ENCODE results near the gene RASGRP4. TPM values are rescaled to one million over a fixed set of nuclear protein-coding genes. Genes with fewer than 3 reads are reported as not detected.
"Not testable (repeated sequence)": the region's sequence is repeated elsewhere in the genome, so short reads cannot be mapped to it uniquely, and the experiment has no call there.

Gene RASGRP4, protein sequence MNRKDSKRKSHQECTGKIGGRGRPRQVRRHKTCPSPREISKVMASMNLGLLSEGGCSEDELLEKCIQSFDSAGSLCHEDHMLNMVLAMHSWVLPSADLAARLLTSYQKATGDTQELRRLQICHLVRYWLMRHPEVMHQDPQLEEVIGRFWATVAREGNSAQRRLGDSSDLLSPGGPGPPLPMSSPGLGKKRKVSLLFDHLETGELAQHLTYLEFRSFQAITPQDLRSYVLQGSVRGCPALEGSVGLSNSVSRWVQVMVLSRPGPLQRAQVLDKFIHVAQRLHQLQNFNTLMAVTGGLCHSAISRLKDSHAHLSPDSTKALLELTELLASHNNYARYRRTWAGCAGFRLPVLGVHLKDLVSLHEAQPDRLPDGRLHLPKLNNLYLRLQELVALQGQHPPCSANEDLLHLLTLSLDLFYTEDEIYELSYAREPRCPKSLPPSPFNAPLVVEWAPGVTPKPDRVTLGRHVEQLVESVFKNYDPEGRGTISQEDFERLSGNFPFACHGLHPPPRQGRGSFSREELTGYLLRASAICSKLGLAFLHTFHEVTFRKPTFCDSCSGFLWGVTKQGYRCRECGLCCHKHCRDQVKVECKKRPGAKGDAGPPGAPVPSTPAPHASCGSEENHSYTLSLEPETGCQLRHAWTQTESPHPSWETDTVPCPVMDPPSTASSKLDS
- polyA plus RNA-seq (2012; ENCODE audit: low read depth, missing spikeins) = 4.2 TPM

- FAIRE-seq (no peak), DNase-seq (ENCODE audit: insufficient read length, low spot score) (peak; percentile 70)
- TF ChIP-seq TAF1 (IDR thresholded peaks at IDR 0.05; ENCODE audit: low read depth, low read length) (no peak), POLR2AphosphoS5 (IDR thresholded peaks at IDR 0.05; ENCODE audit: low read depth, low read length) (no peak), POLR2A (IDR thresholded peaks at IDR 0.05; ENCODE audit: low read depth, low read length) (no peak), POU2F2 (IDR thresholded peaks at IDR 0.05; ENCODE audit: low read depth, low read length) (no peak), SPI1 (IDR thresholded peaks at IDR 0.05; ENCODE audit: low read depth, low read length) (peak; percentile 78), PAX5 (IDR thresholded peaks at IDR 0.05; ENCODE audit: insufficient read depth, low read length, severe bottlenecking) (no peak)
Observed at GRCh38 chr19:38425810-38426466, at the start of gene RASGRP4. RASGRP4 (minus strand) TSS chr19:38426219; CDS start chr19:38426091, 128 bp downstream.

DNA sequence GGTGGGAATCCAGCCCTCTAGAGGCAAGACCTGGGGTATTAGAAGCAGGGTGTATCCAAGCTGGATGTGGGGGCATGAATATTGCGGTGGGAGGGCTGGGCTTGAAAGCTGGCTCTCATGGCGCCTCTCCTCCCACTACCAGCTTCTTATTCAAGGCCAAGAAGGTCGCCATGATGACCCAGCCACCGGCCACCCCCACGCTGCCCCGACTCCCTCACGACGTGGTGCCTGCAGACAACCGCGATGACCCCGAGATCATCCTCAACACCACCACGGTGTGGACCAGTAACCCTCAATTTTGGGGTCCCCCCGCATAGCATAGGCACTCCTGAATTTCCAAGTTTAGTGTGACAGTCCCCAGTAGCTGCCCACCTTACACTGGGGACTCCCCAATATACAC lies 49.2 kb upstream of the RASGRP4 start:
- TF ChIP-seq POLR2AphosphoS5 (IDR thresholded peaks at IDR 0.05; ENCODE audit: low read depth, low read length) (no peak), SPI1 (IDR thresholded peaks at IDR 0.05; ENCODE audit: low read depth, low read length) (no peak), POU2F2 (IDR thresholded peaks at IDR 0.05; ENCODE audit: low read depth, low read length) (no peak), TAF1 (IDR thresholded peaks at IDR 0.05; ENCODE audit: low read depth, low read length) (no peak), PAX5 (IDR thresholded peaks at IDR 0.05; ENCODE audit: insufficient read depth, low read length, severe bottlenecking) (no peak), POLR2A (IDR thresholded peaks at IDR 0.05; ENCODE audit: low read depth, low read length) (no peak)
- FAIRE-seq (no peak), DNase-seq (ENCODE audit: insufficient read length, low spot score) (no peak)

GRCh38 chr19:38473201-38473600 lies 47.2 kb upstream of the RASGRP4 start:
- no peak for DNase-seq (ENCODE audit: insufficient read length, low spot score)
- TF ChIP-seq POLR2AphosphoS5 (IDR thresholded peaks at IDR 0.05; ENCODE audit: low read depth, low read length) = no peak
- TF ChIP-seq POU2F2 (IDR thresholded peaks at IDR 0.05; ENCODE audit: low read depth, low read length) = no peak
- TF ChIP-seq PAX5 (IDR thresholded peaks at IDR 0.05; ENCODE audit: insufficient read depth, low read length, severe bottlenecking) = no peak
- no peak for FAIRE-seq

GRCh38 chr19:38472725-38473124 lies 46.7 kb upstream of the RASGRP4 start:
- not testable (repeated sequence) for DNase-seq (ENCODE audit: insufficient read length, low spot score); FAIRE-seq

- no peak for DNase-seq (ENCODE audit: insufficient read length, low spot score)
- no peak for FAIRE-seq
- TF ChIP-seq TAF1 (IDR thresholded peaks at IDR 0.05; ENCODE audit: low read depth, low read length) (no peak), PAX5 (IDR thresholded peaks at IDR 0.05; ENCODE audit: insufficient read depth, low read length, severe bottlenecking) (no peak), POU2F2 (IDR thresholded peaks at IDR 0.05; ENCODE audit: low read depth, low read length) (no peak), SPI1 (IDR thresholded peaks at IDR 0.05; ENCODE audit: low read depth, low read length) (no peak), POLR2A (IDR thresholded peaks at IDR 0.05; ENCODE audit: low read depth, low read length) (no peak), POLR2AphosphoS5 (IDR thresholded peaks at IDR 0.05; ENCODE audit: low read depth, low read length) (no peak)
Observed at GRCh38 chr19:38470788-38471480, 44.9 kb upstream of the RASGRP4 start.

DNA sequence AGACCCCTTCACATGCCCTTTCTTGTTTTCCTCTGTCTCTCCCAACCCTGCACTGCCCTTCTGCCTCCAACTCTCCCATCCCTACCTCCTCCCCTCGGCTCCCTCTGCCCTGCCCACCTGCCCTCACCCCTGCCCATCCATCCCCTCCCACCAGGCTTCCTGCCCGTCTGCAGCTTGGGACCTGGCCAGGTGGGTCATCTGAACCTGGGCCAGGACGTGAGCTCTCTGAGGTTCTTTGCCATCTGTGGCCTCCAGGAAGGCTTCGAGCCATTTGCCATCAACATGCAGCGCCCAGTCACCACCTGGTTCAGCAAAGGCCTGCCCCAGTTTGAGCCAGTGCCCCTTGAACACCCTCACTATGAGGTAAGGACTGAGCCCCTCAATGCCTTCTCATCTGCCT lies 43.1 kb upstream of the RASGRP4 start:
- TF ChIP-seq PAX5 (IDR thresholded peaks at IDR 0.05; ENCODE audit: insufficient read depth, low read length, severe bottlenecking) = no peak
- TF ChIP-seq POLR2A (IDR thresholded peaks at IDR 0.05; ENCODE audit: low read depth, low read length) = no peak
- no peak for TF ChIP-seq POLR2AphosphoS5 (IDR thresholded peaks at IDR 0.05; ENCODE audit: low read depth, low read length)
- DNase-seq (ENCODE audit: insufficient read length, low spot score) (no peak), FAIRE-seq (no peak)

DNA sequence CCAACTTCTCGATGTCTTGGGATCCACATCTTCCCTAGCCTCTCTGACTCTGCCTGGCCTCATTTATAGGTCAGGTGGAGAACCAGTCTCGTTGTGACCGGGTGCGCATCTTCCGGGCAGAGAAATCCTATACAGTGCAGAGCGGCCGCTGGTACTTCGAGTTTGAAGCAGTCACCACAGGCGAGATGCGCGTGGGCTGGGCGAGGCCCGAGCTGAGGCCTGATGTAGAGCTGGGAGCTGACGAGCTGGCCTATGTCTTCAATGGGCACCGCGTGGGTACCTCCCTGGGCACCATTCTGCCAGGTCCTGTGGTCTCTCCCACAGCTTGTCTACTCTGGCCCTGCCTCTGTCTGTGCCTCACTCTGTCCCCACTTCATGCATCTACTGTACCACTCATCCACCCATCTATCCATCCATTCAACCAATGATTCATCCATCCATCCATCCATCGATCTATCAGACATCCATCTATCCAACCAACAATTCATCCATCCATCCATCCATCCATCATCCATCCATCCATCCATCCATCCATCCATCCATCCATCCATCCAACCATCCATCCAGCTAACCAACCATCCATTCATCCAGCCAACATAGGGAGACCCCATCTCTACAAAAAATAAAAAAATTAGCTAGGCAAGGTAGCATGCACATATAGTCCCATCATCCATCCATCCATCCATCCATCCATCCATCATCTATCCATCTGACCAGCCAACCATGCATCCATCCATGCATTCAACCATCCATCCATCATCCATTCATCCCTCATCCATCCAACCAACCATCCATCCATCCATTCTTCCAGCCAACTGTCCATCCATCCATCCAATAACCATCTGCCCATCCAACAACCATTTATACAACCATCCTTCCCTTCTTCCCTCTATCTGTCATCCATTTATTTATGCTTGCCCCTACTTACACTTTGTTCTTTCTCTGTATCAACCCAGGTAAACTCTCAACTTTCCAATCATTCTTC lies 41.8 kb upstream of the RASGRP4 start:
- no peak for TF ChIP-seq SPI1 (IDR thresholded peaks at IDR 0.05; ENCODE audit: low read depth, low read length)
- TF ChIP-seq POU2F2 (IDR thresholded peaks at IDR 0.05; ENCODE audit: low read depth, low read length) = no peak
- TF ChIP-seq POLR2A (IDR thresholded peaks at IDR 0.05; ENCODE audit: low read depth, low read length) = no peak
- TF ChIP-seq PAX5 (IDR thresholded peaks at IDR 0.05; ENCODE audit: insufficient read depth, low read length, severe bottlenecking) = no peak
- TF ChIP-seq TAF1 (IDR thresholded peaks at IDR 0.05; ENCODE audit: low read depth, low read length) = no peak
- TF ChIP-seq POLR2AphosphoS5 (IDR thresholded peaks at IDR 0.05; ENCODE audit: low read depth, low read length) = no peak
- DNase-seq (ENCODE audit: insufficient read length, low spot score) (no peak), FAIRE-seq (no peak)

DNA sequence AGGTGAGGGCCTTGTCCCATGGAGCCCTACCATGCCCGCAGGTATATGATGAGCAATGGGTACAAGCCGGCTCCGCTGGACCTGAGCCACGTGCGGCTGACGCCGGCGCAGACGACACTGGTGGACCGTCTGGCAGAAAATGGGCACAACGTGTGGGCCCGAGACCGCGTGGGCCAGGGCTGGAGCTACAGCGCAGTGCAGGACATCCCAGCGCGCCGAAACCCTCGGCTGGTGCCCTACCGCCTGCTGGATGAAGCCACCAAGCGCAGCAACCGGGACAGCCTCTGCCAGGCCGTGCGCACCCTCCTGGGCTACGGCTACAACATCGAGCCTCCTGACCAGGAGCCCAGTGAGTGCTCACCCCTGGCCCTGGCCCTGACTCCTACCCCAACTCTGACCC lies 40.0 kb upstream of the RASGRP4 start:
- DNase-seq (ENCODE audit: insufficient read length, low spot score) = no peak
- TF ChIP-seq PAX5 (IDR thresholded peaks at IDR 0.05; ENCODE audit: insufficient read depth, low read length, severe bottlenecking) (no peak), POLR2A (IDR thresholded peaks at IDR 0.05; ENCODE audit: low read depth, low read length) (no peak), TAF1 (IDR thresholded peaks at IDR 0.05; ENCODE audit: low read depth, low read length) (no peak), SPI1 (IDR thresholded peaks at IDR 0.05; ENCODE audit: low read depth, low read length) (no peak), POU2F2 (IDR thresholded peaks at IDR 0.05; ENCODE audit: low read depth, low read length) (no peak), POLR2AphosphoS5 (IDR thresholded peaks at IDR 0.05; ENCODE audit: low read depth, low read length) (no peak)
- FAIRE-seq = no peak
